HL-60 (cell line): ENCODE results near the gene FOXD2.

Experiments used
- DNase-seq, 2 experiments: peaks; one replicate each; pipeline ENCODE4 v3.0.0-alpha.2; 2010 to 2020; ENCODE audit warnings: low read depth in 1 of 2, low spot score in 1 of 2
- H3K27ac ChIP-seq: fragments of 250-450 bp; sonication (Bioruptor Pico); replicated peaks from 2 replicates; pipeline ENCODE4 v1.5.1; 2020; ENCODE audit warnings: mild to moderate bottlenecking, moderate library complexity
- H3K27me3 ChIP-seq: fragments of 250-450 bp; sonication (Bioruptor Pico); 2 replicates; pipeline ENCODE4 v1.5.1; 2021; ENCODE audit warnings: mild to moderate bottlenecking, moderate library complexity; ENCODE audit not compliant: insufficient read depth, poor library complexity, severe bottlenecking
- H3K4me3 ChIP-seq: replicated peaks from 2 replicates; pipeline ENCODE4 v1.5.1; 2011; ENCODE audit warnings: mild to moderate bottlenecking, control low read depth, low read length; ENCODE audit not compliant: insufficient read depth
- CTCF ChIP-seq: IDR thresholded peaks from one replicate; pipeline ENCODE4 v1.5.1; 2011; ENCODE audit warnings: low read length, control low read depth, inconsistent platforms; ENCODE audit not compliant: insufficient read depth
- GABPA ChIP-seq: IDR thresholded peaks from 2 replicates; pipeline ENCODE4 v1.6.1; 2012; ENCODE audit warnings: low read depth
- POLR2AphosphoS5 ChIP-seq: IDR thresholded peaks from 2 replicates; pipeline ENCODE4 v1.6.1; 2012; ENCODE audit warnings: low read depth
- REST ChIP-seq: IDR thresholded peaks from 2 replicates; pipeline ENCODE4 v1.6.1; 2012; ENCODE audit warnings: low read depth; ENCODE audit not compliant: insufficient replicate concordance
- SPI1 ChIP-seq: IDR thresholded peaks from 2 replicates; pipeline ENCODE4 v1.6.1; 2012; ENCODE audit warnings: low read depth, mild to moderate bottlenecking, borderline replicate concordance

Gene FOXD2

GRCh38 chr1:47445823-47446550, 8.1 kb downstream of the FOXD2 start:
- H3K27ac ChIP-seq: no peak overlapping the region
- peaks cover 75% of the 10 kb centered on the region for H3K27me3 ChIP-seq
- no peak overlapping the region for H3K4me3 ChIP-seq
- DNase-seq: no peak
- TF ChIP-seq SPI1: no peak
- no peak for TF ChIP-seq POLR2AphosphoS5
- TF ChIP-seq GABPA: no peak

GRCh38 chr1:47448462-47449222, 10.8 kb downstream of the FOXD2 start:
- H3K27me3 ChIP-seq: peaks cover 53% of the 10 kb centered on the region
- DNase-seq: no peak
- TF ChIP-seq REST (no peak), SPI1 (no peak), CTCF (no peak), POLR2AphosphoS5 (no peak), GABPA (no peak)
- no peak overlapping the region for H3K27ac ChIP-seq
- H3K4me3 ChIP-seq: no peak overlapping the region

- Histone ChIP-seq H3K4me3 (no peak overlapping the region), H3K27ac (no peak overlapping the region), H3K27me3 (peaks cover 41% of the 10 kb centered on the region)
- TF ChIP-seq GABPA (no peak), CTCF (peak; percentile 17)
- DNase-seq: no peak
Measured at GRCh38 chr1:47449822-47450552, 12.1 kb downstream of the FOXD2 start.

GRCh38 chr1:47450606-47451005, 12.8 kb downstream of the FOXD2 start:
- H3K27ac ChIP-seq: no peak overlapping the region
- TF ChIP-seq POLR2AphosphoS5 (no peak), GABPA (no peak), CTCF (no peak), REST (no peak), SPI1 (no peak)
- no peak for DNase-seq
- no peak overlapping the region for H3K4me3 ChIP-seq
- H3K27me3 ChIP-seq: peaks cover 35% of the 10 kb centered on the region
